GM19043 (cell line): ENCODE results near the gene GIT1.

ENCODE experiments used
- ATAC-seq: cut with Tn5 transposase; IDR thresholded peaks from one replicate; pipeline ENCODE4 v1.9.1; 2021; ENCODE audit warnings: low read depth; ENCODE audit not compliant: unreplicated experiment

GIT1 gene

DNA sequence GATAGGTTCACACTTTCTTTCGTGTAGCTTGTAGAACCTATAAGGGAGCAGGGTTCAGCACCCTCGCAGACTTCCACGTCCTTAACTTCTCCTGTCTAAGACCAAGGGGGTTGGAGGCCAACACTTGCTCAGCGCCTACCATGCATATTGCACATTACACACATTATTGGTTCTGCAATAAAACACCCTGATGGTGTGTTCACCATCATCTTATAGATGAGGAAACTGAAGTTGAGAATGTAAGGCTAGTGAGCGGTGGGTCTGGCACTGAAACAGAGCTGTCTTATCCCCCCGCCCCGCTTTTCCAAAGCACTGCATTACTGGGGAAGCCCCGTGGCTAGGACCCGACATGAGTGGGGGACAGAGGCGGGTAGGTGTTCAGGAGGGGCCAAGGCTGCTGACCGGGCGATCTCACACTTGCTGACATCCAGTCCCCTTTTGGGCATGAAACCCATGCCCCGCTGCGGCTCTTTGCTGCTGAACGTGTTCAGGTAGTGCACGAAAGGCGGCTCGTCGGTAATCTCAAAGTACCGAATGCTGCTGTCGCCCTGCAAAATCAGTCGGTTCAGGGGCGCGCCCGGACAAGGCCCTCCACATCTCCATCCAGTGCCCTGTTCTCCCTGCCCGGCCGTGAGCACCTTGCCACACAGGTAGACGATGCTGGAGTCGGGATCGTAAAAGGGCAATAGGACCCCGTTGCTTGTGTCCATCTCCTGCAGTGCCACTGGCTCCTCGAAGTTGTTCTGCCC lies 27.0 kb upstream of the GIT1 start:
- no peak for ATAC-seq

GRCh38 chr17:29615492-29616299 lies 26.2 kb upstream of the GIT1 start:
- ATAC-seq, result no peak

DNA sequence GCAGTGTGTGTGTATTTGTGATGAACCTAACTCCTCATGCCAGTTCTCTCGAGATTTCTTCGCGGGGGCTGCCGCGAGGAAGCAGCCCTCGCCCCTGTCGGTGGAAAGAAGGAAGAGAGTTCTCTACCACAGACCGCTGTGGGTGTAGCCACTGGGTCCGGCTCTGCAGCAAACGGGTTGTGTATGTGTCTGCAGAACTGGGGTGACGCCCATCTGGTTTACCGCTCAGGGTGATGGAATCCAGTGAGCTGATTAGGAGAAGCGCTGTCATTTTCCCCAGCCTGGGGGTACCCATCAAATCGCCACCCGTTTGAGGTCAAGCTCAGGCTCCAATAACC lies 25.6 kb upstream of the GIT1 start:
- ATAC-seq, result no peak

GRCh38 chr17:29614349-29615047 lies 25.1 kb upstream of the GIT1 start:
- ATAC-seq, result no peak

DNA sequence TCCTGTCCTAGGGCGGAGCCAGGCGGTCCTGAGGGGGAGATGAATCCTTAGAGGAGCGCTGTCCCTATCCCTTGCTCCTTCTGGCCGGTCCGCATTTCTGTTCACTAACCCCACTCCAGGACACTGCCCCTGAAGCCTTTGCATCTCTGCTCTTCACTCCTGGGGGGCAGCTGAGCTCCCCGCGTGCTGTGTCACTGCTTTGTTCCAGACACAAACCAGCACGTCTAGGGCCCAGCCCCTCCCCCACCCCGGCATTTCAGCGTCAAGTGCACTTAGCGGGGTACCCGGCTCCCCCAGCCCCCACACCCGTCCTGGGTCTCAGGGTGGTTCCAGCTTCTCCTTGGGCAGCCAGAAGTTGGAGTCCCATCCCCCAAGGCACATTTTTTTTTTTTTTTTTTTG lies 24.4 kb upstream of the GIT1 start:
- ATAC-seq, result no peak

GRCh38 chr17:29613352-29613837 lies 23.9 kb upstream of the GIT1 start:
- no peak for ATAC-seq

DNA sequence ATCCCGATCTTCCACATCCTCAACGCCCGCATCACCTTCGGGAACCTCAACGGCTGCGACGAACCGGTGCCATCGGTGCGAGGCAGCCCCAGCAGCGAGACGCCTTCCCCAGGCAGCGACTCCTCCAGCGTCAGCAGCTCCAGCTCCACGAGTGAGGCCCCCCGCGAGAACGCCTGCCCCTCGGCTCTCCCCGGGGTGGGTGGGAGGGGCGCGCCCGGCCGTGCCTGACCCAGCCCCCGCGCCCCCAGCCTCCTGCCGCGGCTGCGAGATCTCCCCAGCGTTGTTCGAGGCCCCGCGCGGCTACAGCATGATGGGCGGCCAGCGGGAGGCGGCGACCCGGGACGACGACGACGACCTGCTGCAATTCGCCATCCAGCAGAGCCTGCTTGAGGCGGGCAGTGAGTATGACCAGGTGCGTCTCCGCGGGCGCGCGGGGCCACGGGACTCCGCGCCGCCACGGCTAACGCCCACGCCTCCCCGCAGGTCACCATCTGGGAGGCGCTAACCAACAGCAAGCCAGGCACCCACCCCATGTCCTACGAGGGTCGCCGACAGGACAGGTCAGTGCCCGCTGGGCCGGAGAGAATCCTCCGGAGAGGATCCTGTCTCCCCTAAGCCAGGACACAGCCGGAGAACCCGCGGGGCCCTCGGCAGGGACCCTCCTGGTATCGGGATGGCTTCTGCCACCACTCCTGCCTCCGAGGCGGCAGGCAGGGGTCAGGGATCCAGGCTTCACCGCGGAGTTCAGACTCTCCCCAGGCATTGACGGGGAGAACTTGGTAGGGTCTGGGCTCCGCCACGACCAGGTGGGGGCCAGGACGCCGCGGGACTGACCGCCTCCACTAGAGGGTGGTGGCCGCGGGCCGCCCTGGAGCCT lies 23.2 kb upstream of the GIT1 start:
- no peak for ATAC-seq

DNA sequence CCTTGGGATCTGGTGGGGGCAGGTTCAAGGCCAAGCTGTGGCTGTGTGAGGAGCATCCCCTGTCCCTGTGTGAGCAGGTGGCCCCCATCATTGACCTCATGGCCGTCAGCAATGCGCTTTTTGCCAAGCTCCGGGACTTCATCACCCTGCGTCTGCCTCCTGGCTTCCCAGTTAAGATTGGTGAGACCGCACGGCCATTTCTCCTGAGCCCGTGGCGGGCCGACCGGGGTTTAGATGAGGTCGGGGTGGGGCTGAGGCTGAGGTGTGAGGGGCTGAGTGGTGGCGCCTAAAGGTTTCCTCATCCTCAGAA lies 22.6 kb upstream of the GIT1 start:
- no peak for ATAC-seq

DNA sequence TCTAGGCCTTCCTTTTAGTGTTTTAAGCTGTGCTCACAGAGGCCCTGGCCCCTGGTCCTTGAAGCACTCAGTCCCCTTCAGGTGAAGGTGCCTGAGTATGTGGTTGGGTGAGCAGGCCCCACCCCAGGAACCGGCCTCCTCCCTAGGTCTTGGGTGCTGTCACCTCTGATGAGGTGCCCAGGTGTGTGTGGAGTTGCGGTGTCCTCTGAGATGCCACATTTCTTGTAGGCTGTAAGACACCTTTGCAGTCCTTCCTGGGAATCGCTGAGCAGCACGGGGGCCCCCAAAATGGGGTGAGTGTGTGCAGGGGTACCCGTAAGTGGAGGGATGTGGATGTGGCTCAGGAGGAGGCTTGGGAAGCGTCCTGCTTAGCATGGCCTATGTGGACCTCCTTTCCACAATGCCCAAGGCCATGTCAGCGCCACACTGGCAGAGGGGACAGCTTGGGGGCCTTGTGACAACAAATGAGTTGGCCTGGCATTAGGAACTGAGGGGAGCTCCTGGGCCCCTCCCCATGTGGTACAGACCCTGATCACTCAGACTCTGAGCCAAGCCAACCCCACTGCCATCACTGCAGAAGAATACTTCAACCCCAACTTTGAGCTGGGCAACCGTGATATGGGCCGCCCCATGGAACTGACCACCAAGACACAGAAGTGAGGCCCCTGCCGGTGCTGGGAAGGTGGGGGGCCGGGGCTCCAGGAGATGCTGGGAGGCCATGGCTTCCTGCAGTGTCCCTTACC lies 22.1 kb upstream of the GIT1 start:
- no peak for ATAC-seq

DNA sequence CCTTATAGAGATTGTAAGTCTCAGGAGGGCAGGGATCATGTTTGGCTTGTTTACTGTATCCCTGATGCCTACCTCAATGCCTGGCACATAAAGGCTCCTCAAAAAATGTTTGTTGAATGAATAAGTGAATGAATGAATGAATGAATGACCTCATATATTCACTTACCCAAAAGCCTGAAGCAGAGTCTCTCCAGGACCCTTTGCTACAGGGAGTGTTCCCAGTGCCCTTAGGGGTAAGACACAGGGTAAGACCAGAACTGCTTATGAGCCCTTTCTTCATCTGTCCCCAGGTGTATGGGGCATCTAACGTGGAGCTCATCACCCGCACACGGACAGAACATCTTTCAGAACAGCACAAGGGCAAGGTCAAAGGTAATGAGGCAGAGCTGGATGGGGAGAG lies 20.9 kb upstream of the GIT1 start:
- no peak for ATAC-seq

DNA sequence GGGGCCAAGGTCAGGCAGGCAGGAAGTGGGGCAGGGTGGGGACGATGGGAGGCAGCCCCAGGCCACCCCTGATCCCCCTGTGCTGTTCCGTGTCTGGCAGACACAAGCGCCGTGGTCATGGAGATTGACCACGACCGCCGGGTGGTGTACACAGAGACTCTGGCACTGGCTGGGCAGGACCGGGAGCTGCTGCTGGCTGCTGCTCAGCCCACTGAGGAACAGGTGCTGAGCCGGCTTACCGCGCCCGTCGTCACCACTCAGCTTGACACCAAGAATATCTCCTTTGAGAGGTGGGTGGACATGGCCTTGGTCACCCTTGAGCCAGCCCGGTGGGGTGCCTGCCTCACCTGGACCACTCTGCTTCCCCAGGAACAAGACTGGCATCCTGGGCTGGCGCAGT lies 19.5 kb upstream of the GIT1 start:
- no peak for ATAC-seq

- no peak for ATAC-seq
Measured at GRCh38 chr17:29607557-29608195, 18.2 kb upstream of the GIT1 start.

DNA sequence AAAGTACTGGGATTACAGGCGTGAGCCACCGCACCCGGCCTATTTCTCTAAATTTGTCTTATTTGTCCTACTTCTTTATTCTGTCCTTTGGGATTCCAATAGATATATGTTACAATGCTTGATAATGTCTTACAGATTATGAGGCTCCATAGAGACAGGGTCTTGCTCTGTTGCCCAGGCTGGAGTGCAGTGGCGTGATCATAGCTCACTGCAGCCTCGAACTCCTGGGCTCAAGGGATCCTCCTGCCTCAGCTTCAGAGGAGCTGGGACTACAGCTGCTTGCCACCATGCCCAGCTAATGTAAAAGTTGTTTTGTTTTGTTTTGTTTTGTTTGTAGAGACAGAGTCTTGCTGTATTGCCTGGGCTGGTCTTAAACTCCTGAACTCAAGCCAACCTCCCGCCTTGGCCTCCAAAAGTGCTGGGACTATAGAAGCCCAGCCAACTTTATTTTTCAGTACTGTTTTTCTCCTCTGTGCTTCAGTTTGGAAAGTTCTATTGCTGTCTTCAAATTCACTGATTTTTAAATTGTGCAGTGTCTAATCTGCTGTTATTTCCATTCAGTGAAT lies 13.7 kb upstream of the GIT1 start:
- ATAC-seq, result no peak

DNA sequence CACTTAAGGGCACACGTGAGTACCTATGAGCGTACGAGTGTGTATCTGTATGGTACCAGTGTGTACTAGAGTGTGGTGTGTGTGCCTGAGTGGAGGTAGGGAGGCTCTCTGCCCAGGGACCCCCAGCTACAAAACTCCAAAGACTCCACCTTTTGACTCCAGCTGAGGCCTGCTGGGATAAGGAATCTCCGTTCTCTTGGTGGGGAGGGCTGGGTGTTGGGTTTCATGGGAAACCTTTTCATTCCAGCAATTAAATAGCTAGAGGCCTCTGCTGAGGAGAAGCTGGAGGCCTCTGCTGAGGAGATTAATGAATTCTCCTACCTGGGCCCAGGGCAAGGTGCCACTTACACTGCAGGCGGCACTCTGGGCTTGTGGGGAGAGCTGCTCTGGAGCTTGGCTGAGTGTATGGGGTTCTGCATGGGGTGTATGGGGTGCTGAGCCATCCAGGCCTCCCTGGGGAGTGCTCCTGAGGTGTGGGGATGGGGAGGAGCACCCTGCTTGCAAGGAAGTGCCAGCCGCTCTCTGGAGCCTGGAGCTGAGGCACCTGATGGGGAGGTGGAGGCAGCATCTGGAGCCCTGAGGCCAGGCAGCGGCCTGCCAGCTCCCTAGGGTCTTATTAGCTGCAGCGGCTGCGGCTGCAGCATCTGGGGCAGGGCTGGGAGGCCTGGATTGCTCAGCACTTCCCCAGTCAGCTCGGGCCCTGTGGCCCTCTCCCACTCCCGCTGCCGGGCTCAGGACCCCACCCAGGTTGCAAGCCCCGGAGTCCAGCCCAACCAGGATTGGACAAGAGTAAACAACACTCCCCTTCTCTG lies 8.1 kb upstream of the GIT1 start:
- ATAC-seq, result no peak

- no peak for ATAC-seq
Measured at GRCh38 chr17:29596811-29597210, 7.4 kb upstream of the GIT1 start.

- ATAC-seq, result no peak
Measured at GRCh38 chr17:29595943-29596774, 6.7 kb upstream of the GIT1 start.

GRCh38 chr17:29595107-29595942 lies 5.9 kb upstream of the GIT1 start:
- ATAC-seq, result no peak
